Measurements from ENCODE around the gene ADGRA1.

The ADGRA1 gene

GRCh38 chr10:133059571-133059970 lies 28.2 kb upstream of the ADGRA1 start:
- DNase-seq (ENCODE audit: low spot score) (no peak), ATAC-seq (ENCODE audit: low read depth) (no peak)
- no peak overlapping the region for H3K4me3 ChIP-seq (ENCODE audit: severe bottlenecking)
- no peak for TF ChIP-seq CTCF (IDR thresholded peaks at IDR 0.05; ENCODE audit: poor library complexity, severe bottlenecking)
- H3K27me3 ChIP-seq (ENCODE audit: insufficient read depth, poor library complexity, severe bottlenecking), result peaks cover 25% of the 10 kb centered on the region
- no peaks in the 10 kb centered on the region for H3K9me3 ChIP-seq (ENCODE audit: severe bottlenecking)
- no peak overlapping the region for H3K27ac ChIP-seq (ENCODE audit: poor library complexity, severe bottlenecking)
- H3K4me1 ChIP-seq (ENCODE audit: insufficient read depth, poor library complexity, severe bottlenecking), result no peaks in the 10 kb centered on the region
- H3K36me3 ChIP-seq (ENCODE audit: low read depth), result no peaks in the 10 kb centered on the region

- peaks cover 25% of the 10 kb centered on the region for H3K27me3 ChIP-seq (ENCODE audit: insufficient read depth, poor library complexity, severe bottlenecking)
These were observed 27.7 kb upstream of the ADGRA1 start for GRCh38 chr10:133060022-133060421.

GRCh38 chr10:133060466-133060865 lies 27.3 kb upstream of the ADGRA1 start:
- ATAC-seq (ENCODE audit: low read depth) (no peak), DNase-seq (ENCODE audit: low spot score) (no peak)
- Histone ChIP-seq H3K27me3 (ENCODE audit: insufficient read depth, poor library complexity, severe bottlenecking) (peaks cover 25% of the 10 kb centered on the region), H3K9me3 (ENCODE audit: severe bottlenecking) (no peaks in the 10 kb centered on the region), H3K36me3 (ENCODE audit: low read depth) (no peaks in the 10 kb centered on the region), H3K4me1 (ENCODE audit: insufficient read depth, poor library complexity, severe bottlenecking) (no peaks in the 10 kb centered on the region), H3K4me3 (ENCODE audit: severe bottlenecking) (no peak overlapping the region), H3K27ac (ENCODE audit: poor library complexity, severe bottlenecking) (no peak overlapping the region)
- no peak for TF ChIP-seq CTCF (IDR thresholded peaks at IDR 0.05; ENCODE audit: poor library complexity, severe bottlenecking)

More at GRCh38 chr10:133060022-133060421, 27.7 kb upstream of the ADGRA1 start:
- Histone ChIP-seq H3K27ac (ENCODE audit: poor library complexity, severe bottlenecking) (no peak overlapping the region), H3K4me1 (ENCODE audit: insufficient read depth, poor library complexity, severe bottlenecking) (no peaks in the 10 kb centered on the region), H3K9me3 (ENCODE audit: severe bottlenecking) (no peaks in the 10 kb centered on the region), H3K36me3 (ENCODE audit: low read depth) (no peaks in the 10 kb centered on the region), H3K4me3 (ENCODE audit: severe bottlenecking) (no peak overlapping the region)
- TF ChIP-seq CTCF (IDR thresholded peaks at IDR 0.05; ENCODE audit: poor library complexity, severe bottlenecking), result no peak
- no peak for ATAC-seq (ENCODE audit: low read depth)
- no peak for DNase-seq (ENCODE audit: low spot score)

GRCh38 chr10:133060881-133061280 lies 26.8 kb upstream of the ADGRA1 start:
- H3K27me3 ChIP-seq (ENCODE audit: insufficient read depth, poor library complexity, severe bottlenecking), result peaks cover 25% of the 10 kb centered on the region
- DNase-seq (ENCODE audit: low spot score) (no peak), ATAC-seq (ENCODE audit: low read depth) (no peak)
- H3K36me3 ChIP-seq (ENCODE audit: low read depth), result no peaks in the 10 kb centered on the region
- H3K4me1 ChIP-seq (ENCODE audit: insufficient read depth, poor library complexity, severe bottlenecking), result no peaks in the 10 kb centered on the region
- no peak for TF ChIP-seq CTCF (IDR thresholded peaks at IDR 0.05; ENCODE audit: poor library complexity, severe bottlenecking)
- no peak overlapping the region for H3K27ac ChIP-seq (ENCODE audit: poor library complexity, severe bottlenecking)
- H3K9me3 ChIP-seq (ENCODE audit: severe bottlenecking), result no peaks in the 10 kb centered on the region
- no peak overlapping the region for H3K4me3 ChIP-seq (ENCODE audit: severe bottlenecking)

GRCh38 chr10:133061296-133062038 lies 26.3 kb upstream of the ADGRA1 start:
- no peak for DNase-seq (ENCODE audit: low spot score)
- no peak for ATAC-seq (ENCODE audit: low read depth)
- no peaks in the 10 kb centered on the region for H3K9me3 ChIP-seq (ENCODE audit: severe bottlenecking)
- no peaks in the 10 kb centered on the region for H3K4me1 ChIP-seq (ENCODE audit: insufficient read depth, poor library complexity, severe bottlenecking)
- peaks cover 25% of the 10 kb centered on the region for H3K27me3 ChIP-seq (ENCODE audit: insufficient read depth, poor library complexity, severe bottlenecking)
- no peak overlapping the region for H3K4me3 ChIP-seq (ENCODE audit: severe bottlenecking)
- no peaks in the 10 kb centered on the region for H3K36me3 ChIP-seq (ENCODE audit: low read depth)
- no peak for TF ChIP-seq CTCF (IDR thresholded peaks at IDR 0.05; ENCODE audit: poor library complexity, severe bottlenecking)
- H3K27ac ChIP-seq (ENCODE audit: poor library complexity, severe bottlenecking), result no peak overlapping the region
